Coronary artery (tissue), 2 donors: ENCODE data around the gene MED12L.

Experiments
- DNase-seq: peaks from one replicate; pipeline ENCODE4 v3.0.0-alpha.2; 2017; ENCODE audit warnings: low spot score
- H3K27ac ChIP-seq, 2 donors: fragments of 200-600 bp; sonication (generic); one replicate each; pipeline ENCODE4 v1.5.1; 2016 to 2019
- H3K4me3 ChIP-seq: fragments of 200-600 bp; sonication (generic); 2 replicates; pipeline ENCODE4 v1.5.1; 2016; ENCODE audit warnings: mild to moderate bottlenecking, moderate library complexity
- TF ChIP-seq, protein P1 (sequence below): fragments of 200-600 bp; sonication (generic); IDR thresholded peaks from one replicate; pipeline ENCODE4 v1.5.1; 2019; ENCODE audit warnings: antibody characterized with exemption

The MED12L gene

DNA sequence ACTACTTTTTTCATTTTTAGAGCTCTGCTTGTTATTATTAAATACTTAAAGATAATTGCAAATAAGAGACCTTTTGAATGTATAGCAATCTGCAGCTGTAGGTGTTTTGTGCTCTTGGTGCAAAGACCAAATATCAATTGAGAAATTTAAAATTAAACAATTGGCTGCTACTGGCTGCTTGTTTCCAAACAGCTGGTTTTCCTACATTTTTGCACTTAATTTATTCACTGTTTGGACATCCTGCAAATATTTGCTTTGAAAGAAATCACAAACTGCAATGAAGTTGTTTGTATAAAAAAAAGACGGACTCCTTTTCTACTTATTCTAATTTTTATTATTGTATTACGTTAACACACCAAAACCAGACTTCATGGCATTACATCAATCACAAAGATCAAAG lies 35.6 kb downstream of the MED12L start:
- Histone ChIP-seq H3K4me3 (no peak overlapping the region), H3K27ac (no peak overlapping the region)
- TF ChIP-seq, protein P1, sequence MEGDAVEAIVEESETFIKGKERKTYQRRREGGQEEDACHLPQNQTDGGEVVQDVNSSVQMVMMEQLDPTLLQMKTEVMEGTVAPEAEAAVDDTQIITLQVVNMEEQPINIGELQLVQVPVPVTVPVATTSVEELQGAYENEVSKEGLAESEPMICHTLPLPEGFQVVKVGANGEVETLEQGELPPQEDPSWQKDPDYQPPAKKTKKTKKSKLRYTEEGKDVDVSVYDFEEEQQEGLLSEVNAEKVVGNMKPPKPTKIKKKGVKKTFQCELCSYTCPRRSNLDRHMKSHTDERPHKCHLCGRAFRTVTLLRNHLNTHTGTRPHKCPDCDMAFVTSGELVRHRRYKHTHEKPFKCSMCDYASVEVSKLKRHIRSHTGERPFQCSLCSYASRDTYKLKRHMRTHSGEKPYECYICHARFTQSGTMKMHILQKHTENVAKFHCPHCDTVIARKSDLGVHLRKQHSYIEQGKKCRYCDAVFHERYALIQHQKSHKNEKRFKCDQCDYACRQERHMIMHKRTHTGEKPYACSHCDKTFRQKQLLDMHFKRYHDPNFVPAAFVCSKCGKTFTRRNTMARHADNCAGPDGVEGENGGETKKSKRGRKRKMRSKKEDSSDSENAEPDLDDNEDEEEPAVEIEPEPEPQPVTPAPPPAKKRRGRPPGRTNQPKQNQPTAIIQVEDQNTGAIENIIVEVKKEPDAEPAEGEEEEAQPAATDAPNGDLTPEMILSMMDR = no peak
- DNase-seq = no peak

DNA sequence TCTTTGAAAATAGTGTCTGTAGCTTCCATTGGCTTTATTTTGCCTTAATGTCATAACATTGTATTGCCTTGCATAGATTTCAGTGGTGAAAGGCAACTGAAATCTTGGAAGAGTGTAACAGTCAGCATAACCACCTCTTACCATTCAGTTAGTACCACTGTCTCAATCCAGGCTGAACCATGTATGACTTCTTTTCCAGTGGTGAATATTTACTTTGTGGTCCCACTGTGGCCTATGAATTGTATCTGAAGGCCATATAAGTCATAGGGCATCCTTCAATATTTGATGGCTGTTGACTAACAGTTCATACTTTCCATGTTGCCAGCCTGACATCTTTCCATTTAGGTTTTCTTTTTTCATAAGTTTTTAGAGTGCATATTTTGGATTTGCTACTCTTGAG lies 38.4 kb downstream of the MED12L start:
- DNase-seq = no peak
- Histone ChIP-seq H3K4me3 (no peak overlapping the region), H3K27ac (no peak overlapping the region)
- TF ChIP-seq, protein P1 = no peak

DNA sequence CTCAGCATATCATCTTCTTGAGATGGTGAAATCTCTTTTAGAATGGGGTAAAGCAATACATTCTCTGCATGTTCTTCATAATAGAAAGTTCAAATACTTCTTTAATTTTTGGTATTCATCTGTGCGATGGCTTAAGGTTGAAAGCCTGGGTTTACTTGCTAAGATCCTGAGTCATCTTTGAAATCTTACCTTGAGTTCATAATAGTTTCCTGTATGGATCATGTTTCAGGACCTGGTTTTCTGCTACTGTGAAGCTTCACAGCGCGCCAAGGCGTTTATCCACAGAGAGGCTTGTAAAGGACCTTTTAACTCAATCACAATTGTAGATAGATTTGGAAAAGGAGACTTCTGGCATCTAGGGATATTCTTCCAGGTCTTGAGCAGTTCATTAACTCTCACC lies 39.0 kb downstream of the MED12L start:
- TF ChIP-seq, protein P1 = no peak
- no peak overlapping the region for H3K4me3 ChIP-seq
- H3K27ac ChIP-seq = no peak overlapping the region
- no peak for DNase-seq

DNA sequence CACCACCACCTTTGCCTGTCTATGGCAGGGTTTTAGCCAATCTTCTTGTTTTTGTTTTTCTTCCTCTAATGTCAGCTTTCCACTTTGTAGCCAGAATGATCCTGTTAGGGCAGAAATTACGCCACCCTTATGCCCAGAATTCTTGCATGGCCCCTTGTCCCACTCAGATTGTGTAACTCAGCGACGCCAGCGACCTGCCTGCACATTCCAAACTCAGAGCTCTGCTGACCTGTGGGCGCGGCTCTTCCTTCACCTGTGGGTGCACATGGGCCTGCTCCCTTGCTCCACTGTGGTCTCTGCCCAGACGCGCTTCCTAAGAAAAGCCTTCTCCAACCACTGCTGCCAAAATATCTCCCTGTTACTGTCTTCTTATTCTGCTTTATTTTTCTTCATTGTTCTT lies 45.0 kb downstream of the MED12L start:
- Histone ChIP-seq H3K27ac (no peak overlapping the region), H3K4me3 (no peak overlapping the region)
- TF ChIP-seq, protein P1 = no peak
- no peak for DNase-seq

DNA sequence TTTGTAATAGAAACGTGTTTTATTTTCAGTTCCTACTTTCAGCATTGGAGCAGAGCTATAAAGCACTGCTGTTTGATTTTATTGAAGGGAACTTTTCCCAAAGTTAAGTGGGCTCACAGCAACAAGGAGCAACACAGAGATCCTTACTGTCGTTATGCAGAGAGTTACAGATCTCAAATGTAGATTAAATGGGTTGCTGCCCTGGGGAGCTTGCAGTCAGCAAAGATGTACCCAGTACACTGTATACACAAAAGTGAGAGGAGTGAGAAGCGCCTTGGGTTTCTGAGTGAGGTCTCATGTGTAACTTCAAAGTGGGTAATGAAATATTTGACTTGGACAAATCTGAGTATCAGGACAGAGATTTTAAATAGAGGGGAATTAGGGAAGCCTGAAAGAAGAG lies 47.7 kb downstream of the MED12L start:
- TF ChIP-seq, protein P1 = no peak
- no peak overlapping the region for H3K27ac ChIP-seq
- DNase-seq = no peak
- H3K4me3 ChIP-seq = no peak overlapping the region

DNA sequence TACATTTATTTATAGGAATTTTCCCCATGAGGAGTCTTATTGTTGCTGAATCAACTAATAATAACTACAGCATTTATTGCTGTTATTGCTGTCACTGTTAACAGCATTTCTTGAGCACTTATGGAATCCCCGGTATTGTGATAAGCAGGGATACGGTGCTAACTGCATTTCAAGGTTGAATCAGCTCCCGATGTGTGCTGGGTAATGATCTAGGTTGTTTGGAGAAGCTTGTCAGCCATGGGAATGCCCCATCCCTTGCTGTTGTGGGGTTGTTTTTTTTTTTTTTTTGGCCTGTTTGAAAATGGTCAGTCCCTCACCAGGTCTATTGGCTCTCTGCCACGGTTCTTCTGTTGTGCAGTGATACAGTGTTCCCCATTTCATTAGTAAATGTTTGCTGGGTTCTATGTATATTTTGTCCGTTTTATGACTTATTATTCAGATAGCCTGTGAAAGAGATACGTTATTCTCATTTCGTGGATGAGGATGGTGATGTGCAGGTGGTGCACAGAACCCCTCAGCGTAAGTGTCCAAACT lies 48.5 kb downstream of the MED12L start:
- TF ChIP-seq, protein P1 = no peak
- no peak overlapping the region for H3K4me3 ChIP-seq
- no peak overlapping the region for H3K27ac ChIP-seq
- no peak for DNase-seq

DNA sequence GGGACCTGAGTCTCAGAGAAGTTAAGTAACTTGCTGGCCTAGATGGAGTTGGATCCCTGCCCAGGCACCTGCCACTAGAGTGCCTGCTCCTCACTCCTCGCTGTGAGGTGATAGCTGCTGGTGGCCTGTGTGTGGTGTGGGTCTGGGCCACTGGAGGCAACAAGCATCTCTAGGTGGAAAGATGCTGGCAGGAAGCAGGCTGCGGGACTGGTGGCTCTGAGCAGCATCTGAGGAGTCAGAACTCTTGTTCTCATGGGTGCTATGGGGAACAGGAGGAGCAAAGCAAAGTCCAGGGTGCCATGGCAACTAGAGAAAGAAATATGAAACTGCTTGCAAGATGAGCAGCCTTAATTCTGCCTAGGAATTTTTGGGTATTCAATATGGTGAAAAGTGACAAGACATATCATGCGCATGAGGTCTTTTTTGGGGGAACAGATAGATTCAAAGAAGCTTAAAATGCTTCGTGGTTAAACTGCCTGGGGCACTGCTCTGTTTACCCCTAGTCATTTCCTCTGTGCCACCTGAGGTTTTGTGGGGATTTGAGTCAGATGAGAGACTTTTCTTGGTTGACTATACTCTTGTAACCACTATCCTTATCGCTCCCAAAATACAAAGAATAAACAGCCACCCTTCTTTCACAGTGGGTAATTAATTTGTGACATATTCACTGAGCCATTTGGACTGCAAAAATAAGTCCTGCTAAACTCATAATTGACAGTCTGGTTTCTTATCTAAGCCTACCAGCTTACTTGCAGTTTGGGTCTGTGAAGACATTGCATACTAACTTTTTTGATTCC lies 50.3 kb downstream of the MED12L start:
- TF ChIP-seq, protein P1 = no peak
- DNase-seq = no peak
- no peak overlapping the region for H3K4me3 ChIP-seq
- H3K27ac ChIP-seq = no peak overlapping the region
